IMR-90 (cell line): ENCODE measurements around the gene FNBP1. TPM values are rescaled to one million over a fixed set of nuclear protein-coding genes. Genes with fewer than 3 reads are reported as not detected.

Source experiments
- ATAC-seq: fragments of 200-7000 bp; cut with Tn5 transposase; 2 replicates; pipeline ENCODE4 v1.9.1; 2020; ENCODE audit warnings: low read depth, mild to moderate bottlenecking, moderate library complexity
- BruUV-seq: library from RNA; stranded (reverse); fragments of 400-500 nt; replicated peaks from 2 replicates; lab custom pipeline; 2021; lab: Mats Ljungman, UMichigan
- CTCF ChIA-PET: fragments of 300-600 bp; formaldehyde crosslinking; extraction: SDS; loops from one replicate; lab custom pipeline; 2021; ENCODE audit warnings: antibody characterized with exemption; lab: Yijun Ruan, JAX
- POLR2A ChIA-PET: fragments of 300-600 bp; sonication (Branson Sonifier 250); formaldehyde crosslinking; loops from one replicate; lab custom pipeline; 2022; ENCODE audit warnings: antibody characterized with exemption; ENCODE audit not compliant: unreplicated experiment; lab: Charles Lee
- DNase-seq: peaks from one replicate; pipeline ENCODE4 v3.0.0; 2013
- H2AFZ ChIP-seq: replicated peaks from 2 replicates; pipeline ENCODE3; 2013; ENCODE audit warnings: low read length, mild to moderate bottlenecking; ENCODE audit not compliant: poor library complexity
- H2AK5ac ChIP-seq: 2 replicates; pipeline ENCODE4 v1.6.1; 2013; ENCODE audit warnings: low read depth, low read length, inconsistent platforms
- H2AK9ac ChIP-seq: replicated peaks from 2 replicates; pipeline ENCODE3; 2013; ENCODE audit warnings: mild to moderate bottlenecking, low read depth, low read length, moderate library complexity; ENCODE audit not compliant: poor library complexity
- H2BK120ac ChIP-seq: 2 replicates; pipeline ENCODE4 v1.6.1; 2013; ENCODE audit warnings: low read depth, low read length, inconsistent platforms
- H2BK15ac ChIP-seq: 3 replicates; pipeline ENCODE4 v1.6.1; 2013; ENCODE audit warnings: low read depth, low read length, inconsistent platforms
- H2BK20ac ChIP-seq: 2 replicates; pipeline ENCODE4 v1.6.1; 2013; ENCODE audit warnings: low read depth, mild to moderate bottlenecking, inconsistent platforms, low read length, moderate library complexity
- H2BK5ac ChIP-seq: 2 replicates; pipeline ENCODE4 v1.6.1; 2013; ENCODE audit warnings: mild to moderate bottlenecking, low read depth, low read length, inconsistent platforms; ENCODE audit not compliant: poor library complexity, severe bottlenecking
- H3K14ac ChIP-seq: replicated peaks from 2 replicates; pipeline ENCODE4 v1.6.1; 2013; ENCODE audit warnings: low read depth, low read length, inconsistent platforms
- H3K18ac ChIP-seq: 2 replicates; pipeline ENCODE4 v1.6.1; 2013; ENCODE audit warnings: low read depth, low read length, control low read depth
- H3K23ac ChIP-seq: 2 replicates; pipeline ENCODE4 v1.6.1; 2013; ENCODE audit warnings: low read depth, low read length, inconsistent platforms
- H3K27ac ChIP-seq: 2 replicates; pipeline ENCODE4 v1.5.1; 2013; ENCODE audit warnings: mild to moderate bottlenecking, control low read depth, low read length; ENCODE audit not compliant: insufficient read depth
- H3K27me3 ChIP-seq: 2 replicates; pipeline ENCODE4 v1.6.1; 2013; ENCODE audit warnings: low read length; ENCODE audit not compliant: control insufficient read depth, insufficient read depth
- H3K36me3 ChIP-seq: 2 replicates; pipeline ENCODE4 v1.6.1; 2013; ENCODE audit warnings: low read length, mixed read lengths; ENCODE audit not compliant: control insufficient read depth, insufficient read depth
- H3K4ac ChIP-seq: 2 replicates; pipeline ENCODE4 v1.6.1; 2013; ENCODE audit warnings: low read depth, low read length, inconsistent platforms
- H3K4me1 ChIP-seq: 2 replicates; pipeline ENCODE4 v1.6.1; 2013; ENCODE audit warnings: low read length, mixed read lengths; ENCODE audit not compliant: control insufficient read depth, insufficient read depth
- H3K4me2 ChIP-seq: 2 replicates; pipeline ENCODE4 v1.6.1; 2013; ENCODE audit warnings: low read depth, mild to moderate bottlenecking, control low read depth, low read length, moderate library complexity
- H3K4me3 ChIP-seq: 2 replicates; pipeline ENCODE4 v1.5.1; 2013; ENCODE audit warnings: low read depth, mild to moderate bottlenecking, control low read depth, low read length, moderate library complexity; ENCODE audit not compliant: insufficient read depth
- H3K56ac ChIP-seq: 2 replicates; pipeline ENCODE4 v1.6.1; 2013; ENCODE audit warnings: low read length, inconsistent platforms; ENCODE audit not compliant: insufficient read depth; ENCODE audit errors: extremely low read depth
- H3K79me1 ChIP-seq, 2 experiments: 2 replicates each; pipeline ENCODE4 v1.6.1; 2013; ENCODE audit warnings: low read length in 2 of 2, inconsistent platforms in 1 of 2, low read depth in 1 of 2
- H3K9ac ChIP-seq: 2 replicates; pipeline ENCODE4 v1.6.1; 2013; ENCODE audit warnings: low read depth, low read length, control low read depth
- H3K9me1 ChIP-seq: 2 replicates; pipeline ENCODE4 v1.6.1; 2013; ENCODE audit warnings: low read length, inconsistent platforms; ENCODE audit not compliant: insufficient read depth
- H3K9me3 ChIP-seq: 2 replicates; pipeline ENCODE4 v1.6.1; 2013; ENCODE audit warnings: low read length; ENCODE audit not compliant: control insufficient read depth, insufficient read depth
- H4K20me1 ChIP-seq: 2 replicates; pipeline ENCODE4 v1.6.1; 2013; ENCODE audit warnings: low read length, inconsistent platforms; ENCODE audit not compliant: insufficient read depth
- H4K5ac ChIP-seq: 2 replicates; pipeline ENCODE4 v1.6.1; 2013; ENCODE audit warnings: mild to moderate bottlenecking, low read depth, low read length, control low read depth
- H4K8ac ChIP-seq, 2 experiments: 2 replicates each; pipeline ENCODE4 v1.6.1; 2013; ENCODE audit warnings: low read depth in 2 of 2, low read length in 2 of 2, control low read depth in 1 of 2, inconsistent platforms in 1 of 2
- H4K91ac ChIP-seq: 2 replicates; pipeline ENCODE4 v1.6.1; 2013; ENCODE audit warnings: low read depth, low read length, inconsistent platforms; ENCODE audit not compliant: insufficient read depth
- BHLHE40 ChIP-seq: fragments of 150-350 bp; IDR thresholded peaks from 2 replicates; pipeline ENCODE4 v1.6.1; 2016; ENCODE audit warnings: mild to moderate bottlenecking, low read depth, low read length
- CEBPB ChIP-seq: IDR thresholded peaks from 2 replicates; pipeline ENCODE4 v1.6.1; 2012; ENCODE audit warnings: low read depth, low read length, improper control_type of control experiment
- CHD1 ChIP-seq: IDR thresholded peaks from 2 replicates; pipeline ENCODE4 v1.6.1; 2012; ENCODE audit warnings: low read depth, low read length, improper control_type of control experiment
- CTCF ChIP-seq: conservative IDR thresholded peaks from 2 replicates; pipeline ENCODE4 v1.5.1; 2012; ENCODE audit warnings: mild to moderate bottlenecking, low read depth, low read length, improper control_type of control experiment
- ELK1 ChIP-seq: fragments of 150-350 bp; IDR thresholded peaks from 2 replicates; pipeline ENCODE4 v1.6.1; 2016; ENCODE audit warnings: low read depth, mild to moderate bottlenecking, low read length, moderate library complexity, borderline replicate concordance
- FOS ChIP-seq: fragments of 150-350 bp; IDR thresholded peaks from 2 replicates; pipeline ENCODE4 v1.6.1; 2016; ENCODE audit warnings: low read depth, low read length
- MAFK ChIP-seq: IDR thresholded peaks from 2 replicates; pipeline ENCODE4 v1.6.1; 2012; ENCODE audit warnings: low read depth, low read length, improper control_type of control experiment
- MAZ ChIP-seq: IDR thresholded peaks from 2 replicates; pipeline ENCODE4 v1.6.1; 2012; ENCODE audit warnings: low read depth, mild to moderate bottlenecking, low read length, improper control_type of control experiment, moderate library complexity, borderline replicate concordance
- MXI1 ChIP-seq: IDR thresholded peaks from 2 replicates; pipeline ENCODE4 v1.6.1; 2012; ENCODE audit warnings: low read depth, mild to moderate bottlenecking, low read length, moderate library complexity, borderline replicate concordance
- NFE2L2 ChIP-seq: fragments of 150-350 bp; IDR thresholded peaks from 2 replicates; pipeline ENCODE4 v1.6.1; 2016; ENCODE audit warnings: low read depth, mild to moderate bottlenecking, low read length
- POLR2A ChIP-seq: IDR thresholded peaks from 2 replicates; pipeline ENCODE4 v1.6.1; 2012; ENCODE audit warnings: mild to moderate bottlenecking, low read depth, low read length
- RAD21 ChIP-seq: IDR thresholded peaks from 2 replicates; pipeline ENCODE4 v1.6.1; 2012; ENCODE audit warnings: low read length, improper control_type of control experiment
- RCOR1 ChIP-seq: IDR thresholded peaks from 2 replicates; pipeline ENCODE4 v1.6.1; 2012; ENCODE audit warnings: mild to moderate bottlenecking, low read length, improper control_type of control experiment; ENCODE audit not compliant: insufficient replicate concordance
- RFX5 ChIP-seq: IDR thresholded peaks from 2 replicates; pipeline ENCODE4 v1.8.0; 2012; ENCODE audit warnings: low read depth, mild to moderate bottlenecking, low read length, moderate library complexity
- SMC3 ChIP-seq: fragments of 150-350 bp; IDR thresholded peaks from 2 replicates; pipeline ENCODE4 v1.6.1; 2016; ENCODE audit warnings: low read depth, mild to moderate bottlenecking, antibody characterized with exemption, low read length, moderate library complexity
- USF2 ChIP-seq: fragments of 150-350 bp; IDR thresholded peaks from 2 replicates; pipeline ENCODE4 v1.6.1; 2017; ENCODE audit warnings: mild to moderate bottlenecking, antibody characterized with exemption, low read length, low read depth
- WGBS, 2 experiments: methylation state at CpG; one replicate each; pipeline versions ENCODE4 v1.1.5 to v1.1.7; 2013; ENCODE audit warnings: missing lambda C conversion rate in 2 of 2; ENCODE audit not compliant: insufficient read length in 1 of 2; ENCODE audit errors: extremely low coverage in 2 of 2; 5-methylcytosine and 5-hydroxymethylcytosine counted together
- dilution Hi-C: fragments of 300-500 bp; cut with HindIII; formaldehyde crosslinking; loops from one replicate; pipeline ENCODE4 v1.14.3; 2018; ENCODE audit warnings: low sequenced_read_pairs; ENCODE audit not compliant: unreplicated experiment
- in situ Hi-C: fragments of 300-500 bp; cut with MboI; formaldehyde crosslinking; loops from 3 replicates; pipeline ENCODE4 v1.14.3; 2019; ENCODE audit warnings: low sequenced_read_pairs, inconsistent platforms, mixed read lengths
- intact Hi-C: fragments of 100-400 bp; cut with micrococcal nuclease; formaldehyde crosslinking; loops from 2 replicates; pipeline ENCODE4 v1.10.0; 2022
- polyA plus RNA-seq, 3 experiments: library from polyadenylated mRNA; depleted of rRNA; stranded (reverse); fragments of >200 nt; gene quantifications; 2 replicates each; pipeline ENCODE4 v1.2.3, GENCODE V29; 2012; ENCODE audit warnings: low replicate concordance in 1 of 3
- total RNA-seq: library from RNA; depleted of rRNA; stranded (reverse); fragments of >200 nt; gene quantifications from 2 replicates; pipeline ENCODE4 v1.2.3, GENCODE V29; 2012

FNBP1 gene
- total and polyA plus RNA-seq, 2 of the 4 experiments (the other 2 are of a cell fraction) = 10.3 to 15.4 TPM

GRCh38 chr9:130042406-130042884 lies 544 bp downstream of the FNBP1 start:
- peak overlapping the region; percentile 75 for H3K27ac ChIP-seq
- ChIA-PET POLR2A (no interaction called here), CTCF (no interaction called here)
- H2AK5ac ChIP-seq = no peak overlapping the region
- H4K91ac ChIP-seq = peak overlapping the region; percentile 51; the same call in 1 of the 2 replicates
- peak overlapping the region; percentile 69 for H2BK5ac ChIP-seq
- H3K9ac ChIP-seq = peak overlapping the region; percentile 65
- peak overlapping the region; percentile 71 for H3K4ac ChIP-seq
- peak overlapping the region; percentile 55 for H3K4me3 ChIP-seq
- DNase-seq = no peak
- 0 out of 2 replicates have a peak overlapping the region, but pooled peaks have one; percentile 26 for H3K56ac ChIP-seq
- H4K8ac ChIP-seq = no peak overlapping the region
- H3K23ac ChIP-seq = peak overlapping the region; percentile 84
- intact Hi-C loops = loop anchor here (2.0 to 5.0 kb wide), 3 partner anchors 78 to 208 kb away; partner anchors contain the start of genes C9orf78 and USP20
- in situ Hi-C loops = loop anchor here (5.0 kb wide), 1 partner anchor 75 kb away; no protein-coding TSS in a partner anchor
- H3K14ac ChIP-seq = peak overlapping the region; percentile 52; the same call in 1 of the 2 replicates
- H4K20me1 ChIP-seq = peaks cover 37% of the 10 kb centered on the region
- H3K9me1 ChIP-seq = no peaks in the 10 kb centered on the region
- ATAC-seq = peak; percentile 31
- peaks cover 11 to 25% of the 10 kb centered on the region in 2 experiments; a peak in 3 of 4 replicates for H3K79me1 ChIP-seq
- no peaks in the 10 kb centered on the region for H3K4me1 ChIP-seq
- dilution Hi-C loops = no loop called here
- H3K27me3 ChIP-seq = no peaks in the 10 kb centered on the region
- H3K4me2 ChIP-seq = peak overlapping the region; percentile 75
- BruUV-seq = no TSS peak
- 1% methylated on average over 21 of the region's 68 CpGs; no CpG with 5 or more reads in 1 of the 2 experiments for WGBS, 2 experiments
- H2BK15ac ChIP-seq = no peak overlapping the region
- no peaks in the 10 kb centered on the region for H3K9me3 ChIP-seq
- no peaks in the 10 kb centered on the region for H3K36me3 ChIP-seq
- TF ChIP-seq POLR2A (no peak), FOS (no peak), MAZ (no peak), USF2 (no peak), RCOR1 (no peak), NFE2L2 (no peak), RFX5 (no peak), RAD21 (no peak), MAFK (no peak), MXI1 (no peak), CHD1 (no peak), CTCF (no peak), CEBPB (no peak), BHLHE40 (no peak), ELK1 (no peak), SMC3 (no peak)
- peak overlapping the region; percentile 84 for H2AK9ac ChIP-seq
- H2AFZ ChIP-seq = peak overlapping the region; percentile 92
- H3K18ac ChIP-seq = no peak overlapping the region
- H2BK20ac ChIP-seq = no peak overlapping the region
- no peak overlapping the region for H4K5ac ChIP-seq
- no peak overlapping the region for H2BK120ac ChIP-seq
